KG1 (cell line): ENCODE data around the gene PDE7B.
"Not testable (repeated sequence)": the region's sequence is repeated elsewhere in the genome, so short reads cannot be mapped to it uniquely, and the experiment has no call there.

Experiments used
- DNase-seq: peaks from one replicate; lab custom pipeline; 2025; lab: John Stamatoyannopoulos, UW

The PDE7B gene

DNA sequence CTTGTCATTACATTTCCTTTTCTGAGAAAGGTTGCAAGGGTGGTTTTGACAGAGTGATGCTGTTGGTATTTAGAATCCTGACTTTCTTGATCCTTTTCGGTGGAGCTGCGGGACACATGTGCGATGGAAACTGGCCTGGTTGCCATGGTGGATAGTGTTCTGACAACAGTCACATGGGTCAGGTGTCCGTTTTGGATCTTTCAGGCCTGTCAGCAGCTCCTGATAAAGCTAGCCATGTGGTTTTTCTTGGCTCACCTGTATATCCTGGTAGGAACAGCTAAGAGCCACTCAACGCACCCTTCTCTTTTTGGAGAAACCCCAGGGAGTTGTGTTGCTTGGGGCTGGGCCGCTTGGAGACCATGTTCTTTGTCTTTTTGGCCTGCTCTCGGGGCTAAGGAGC lies 221.2 kb downstream of the PDE7B start:
- no peak for DNase-seq

- DNase-seq, result no peak
Observed at GRCh38 chr6:136073216-136073615, 221.7 kb downstream of the PDE7B start.

DNA sequence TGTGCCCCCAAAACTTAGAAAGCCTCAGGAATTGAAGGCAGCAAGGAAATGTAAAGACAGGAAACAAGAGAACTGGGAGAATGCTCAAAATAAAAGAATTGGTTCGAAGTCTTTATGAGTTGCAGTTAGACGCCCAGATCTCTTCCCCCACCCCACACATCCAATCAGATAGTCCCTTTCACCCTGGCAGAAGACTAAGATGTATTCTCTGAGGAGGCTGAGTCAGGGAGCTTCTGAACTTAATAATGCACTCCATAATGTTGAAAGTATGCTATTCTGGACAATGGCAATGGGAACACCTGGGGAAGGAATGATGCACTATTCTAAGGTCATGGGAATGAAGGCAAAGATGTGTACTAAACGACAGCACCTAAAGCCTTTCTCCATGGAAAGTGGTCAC lies 225.0 kb downstream of the PDE7B start:
- DNase-seq, result no peak

GRCh38 chr6:136077834-136078576 lies 226.5 kb downstream of the PDE7B start:
- DNase-seq, result no peak

GRCh38 chr6:136079701-136080565 lies 228.4 kb downstream of the PDE7B start:
- no peak for DNase-seq

GRCh38 chr6:136083540-136083939 lies 232.0 kb downstream of the PDE7B start:
- no peak for DNase-seq

- no peak for DNase-seq
Observed at GRCh38 chr6:136084403-136084802, 232.9 kb downstream of the PDE7B start.

GRCh38 chr6:136085370-136086115 lies 234.0 kb downstream of the PDE7B start:
- no peak for DNase-seq

DNA sequence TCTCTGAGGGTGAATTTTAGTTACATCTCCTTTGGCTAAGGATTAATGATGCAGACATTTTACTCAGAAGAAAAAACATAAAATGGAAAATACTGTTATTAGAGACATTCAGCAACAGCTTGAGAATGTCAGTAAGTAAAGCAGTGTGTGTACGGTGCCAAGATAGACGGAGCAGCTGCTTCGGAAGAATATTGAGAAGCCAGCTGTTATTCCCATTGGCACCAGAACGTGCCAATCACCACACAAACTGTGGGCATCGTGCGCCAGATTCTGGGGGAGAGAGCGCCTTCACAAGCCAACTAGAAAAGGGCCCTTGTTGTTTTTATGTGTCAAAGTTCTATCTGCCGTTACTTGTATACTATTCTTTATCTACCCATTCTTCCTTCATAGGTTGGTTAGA lies 235.2 kb downstream of the PDE7B start:
- DNase-seq, result no peak

DNA sequence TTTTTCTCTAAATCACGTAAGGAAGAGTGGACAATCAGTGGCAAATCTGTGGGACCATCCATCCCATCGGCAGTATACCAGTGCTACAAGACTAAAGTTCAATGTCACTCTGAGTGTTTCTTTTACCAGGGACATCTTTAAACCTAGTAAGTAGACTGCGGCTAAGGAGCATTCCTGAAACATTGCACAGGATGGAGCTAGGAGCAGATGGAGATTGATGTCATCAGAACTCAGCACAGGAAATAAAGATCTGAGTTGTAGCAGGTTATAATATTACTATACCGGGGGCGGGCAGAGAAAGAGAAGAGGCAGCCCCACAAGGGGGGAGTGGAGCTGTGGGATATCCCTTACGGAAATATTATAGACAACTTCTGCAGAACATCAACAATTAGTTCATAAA lies 236.5 kb downstream of the PDE7B start:
- no peak for DNase-seq

DNA sequence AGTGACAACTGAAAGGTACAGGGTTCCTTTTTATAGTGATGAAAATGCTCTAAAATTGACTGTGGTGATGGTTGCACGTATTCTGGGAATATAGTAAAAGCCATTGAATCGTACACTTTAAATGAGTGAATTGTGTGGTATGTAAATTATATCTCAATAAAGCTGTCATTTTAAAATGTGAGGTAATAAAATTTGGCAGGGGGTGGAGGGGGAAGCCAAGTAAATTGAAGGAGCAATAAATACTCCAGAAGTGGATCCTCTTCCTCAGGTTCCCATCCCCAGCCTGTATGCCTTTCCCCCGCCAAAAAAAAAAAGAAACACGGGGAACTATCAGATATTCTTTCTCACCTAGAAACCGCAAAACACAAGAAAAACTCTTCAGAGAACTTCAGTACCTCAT lies 237.2 kb downstream of the PDE7B start:
- no peak for DNase-seq

DNA sequence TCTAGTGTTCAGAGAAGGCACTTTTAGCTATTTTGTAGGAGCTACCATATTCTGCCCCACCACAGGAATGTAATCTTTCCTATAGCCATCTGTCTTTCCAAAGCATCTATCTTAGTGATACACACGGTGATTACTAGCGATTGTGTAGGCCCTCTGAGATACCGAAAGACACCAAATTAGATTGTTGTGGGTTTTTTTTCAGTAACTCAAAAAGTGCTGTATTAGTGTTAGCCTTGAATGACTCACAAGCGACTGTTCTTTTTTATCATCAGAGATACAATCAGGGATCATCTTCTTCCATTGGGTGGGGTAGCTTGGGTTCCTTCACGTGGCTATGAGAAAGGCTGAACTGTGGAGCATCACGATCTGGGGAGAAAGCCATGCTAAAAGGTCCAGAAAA lies 238.4 kb downstream of the PDE7B start:
- DNase-seq, result no peak

GRCh38 chr6:136090929-136091328 lies 239.4 kb downstream of the PDE7B start:
- DNase-seq, result no peak

DNA sequence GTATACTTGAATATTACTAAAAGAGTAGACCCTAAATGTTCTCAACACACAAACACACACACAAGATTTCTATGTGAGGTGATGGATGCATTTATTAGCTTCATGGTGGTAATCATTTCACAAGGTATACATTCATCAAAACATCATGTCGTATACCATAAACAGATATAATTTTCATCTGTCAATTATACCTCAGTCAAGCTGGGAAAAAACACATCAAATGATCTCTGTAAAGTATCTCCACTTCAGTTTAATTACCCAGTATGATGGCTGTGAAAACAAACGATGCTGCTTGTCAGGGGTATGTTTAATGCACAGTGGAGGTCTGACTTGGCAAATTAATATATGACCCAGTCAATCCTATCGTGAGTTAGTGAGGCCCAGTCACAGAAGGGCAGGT lies 241.4 kb downstream of the PDE7B start:
- DNase-seq, result no peak

DNA sequence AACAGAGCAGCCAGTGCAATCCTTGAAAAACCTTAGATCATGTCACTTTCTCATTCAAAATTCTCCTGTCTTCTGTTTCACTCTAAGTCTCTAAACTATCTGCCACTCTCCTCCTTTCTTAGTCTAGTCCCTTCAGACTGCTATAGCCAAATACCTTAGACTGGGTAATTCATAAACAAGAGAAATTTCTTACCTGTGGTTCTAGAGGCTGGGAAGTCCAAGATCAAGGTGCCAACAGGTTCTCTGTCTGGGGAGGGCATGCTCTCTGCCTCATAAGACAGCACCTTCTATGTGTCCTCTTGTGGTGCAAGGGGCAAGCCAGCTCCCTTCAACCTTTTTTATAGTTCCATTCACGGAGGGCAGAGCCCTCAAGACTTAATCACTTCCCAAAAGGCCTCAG lies 242.3 kb downstream of the PDE7B start:
- DNase-seq, result no peak

- no peak for DNase-seq
Observed at GRCh38 chr6:136094812-136095211, 243.3 kb downstream of the PDE7B start.

- DNase-seq, result no peak
Observed at GRCh38 chr6:136095986-136096385, 244.5 kb downstream of the PDE7B start.

- no peak for DNase-seq
Observed at GRCh38 chr6:136102991-136103688, 251.6 kb downstream of the PDE7B start.

DNA sequence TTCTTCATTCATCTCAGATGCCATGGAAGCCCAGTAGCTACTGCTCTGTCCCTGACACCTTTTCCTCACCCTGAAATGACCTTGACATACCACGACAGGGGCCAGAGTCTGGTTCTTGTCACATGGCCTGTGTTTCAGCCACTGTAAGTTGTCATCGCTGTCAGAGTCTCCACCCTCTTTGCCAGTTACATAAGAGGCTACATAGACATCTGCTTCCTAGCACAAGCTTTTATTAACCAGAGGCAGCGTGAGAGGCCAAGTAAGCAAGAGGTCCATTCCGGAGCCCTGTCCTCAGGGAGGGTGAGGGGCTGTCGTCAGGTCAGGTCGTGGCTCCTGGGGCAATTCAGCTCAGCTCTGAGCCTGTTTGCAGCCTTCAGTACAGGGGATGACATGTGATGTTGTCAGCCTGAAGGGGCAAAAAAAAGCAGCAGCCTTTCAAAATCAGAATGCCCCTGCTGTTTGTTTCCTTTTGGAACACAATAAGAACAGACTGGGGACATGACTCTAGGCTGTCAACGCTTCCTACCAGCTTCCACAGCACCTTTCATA lies 252.3 kb downstream of the PDE7B start:
- no peak for DNase-seq

DNA sequence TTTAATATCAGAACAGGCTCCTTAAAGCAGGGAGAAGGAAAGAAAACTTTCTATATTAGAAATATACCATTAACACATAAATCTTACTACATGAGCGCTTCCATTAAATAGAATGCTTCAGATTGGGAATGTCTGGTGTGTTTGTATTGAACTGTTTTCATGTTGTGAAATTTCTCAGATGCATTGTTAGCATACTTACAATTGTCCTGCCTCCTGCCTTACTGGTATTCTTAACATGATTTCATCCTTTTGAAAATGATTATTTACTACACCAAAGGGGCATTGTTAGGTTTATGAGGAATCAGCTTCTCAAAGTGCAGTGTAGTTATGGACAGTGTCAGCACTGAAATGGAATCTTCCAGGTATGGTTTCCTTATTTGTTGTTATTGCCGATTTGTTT lies 253.1 kb downstream of the PDE7B start:
- no peak for DNase-seq

DNA sequence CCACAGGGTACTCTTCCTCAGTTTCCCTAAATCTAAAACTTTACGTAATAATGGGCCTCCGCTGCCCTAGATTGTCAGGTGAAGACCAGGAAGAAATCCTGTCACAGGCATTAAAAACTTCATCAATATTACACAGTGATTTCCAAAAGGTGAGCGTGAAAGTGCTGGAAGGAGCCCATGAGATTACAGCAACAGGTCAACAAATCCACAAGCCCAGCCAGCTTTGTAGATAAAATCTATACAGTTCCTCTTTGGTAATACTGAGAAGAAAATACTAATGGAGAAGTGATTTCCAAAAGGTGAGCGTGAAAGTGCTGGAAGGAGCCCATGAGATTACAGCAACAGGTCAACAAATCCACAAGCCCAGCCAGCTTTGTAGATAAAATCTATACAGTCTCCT lies 254.3 kb downstream of the PDE7B start:
- not testable (repeated sequence) for DNase-seq
